Measurements from ENCODE around the gene SELENOS. TPM values are rescaled to one million over a fixed set of nuclear protein-coding genes. Genes with fewer than 3 reads are reported as not detected.

The SELENOS gene, protein sequence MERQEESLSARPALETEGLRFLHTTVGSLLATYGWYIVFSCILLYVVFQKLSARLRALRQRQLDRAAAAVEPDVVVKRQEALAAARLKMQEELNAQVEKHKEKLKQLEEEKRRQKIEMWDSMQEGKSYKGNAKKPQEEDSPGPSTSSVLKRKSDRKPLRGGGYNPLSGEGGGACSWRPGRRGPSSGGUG
- 89.5 TPM for polyA plus RNA-seq (2013, experiment 1 of 2)
- 95.2 TPM for polyA plus RNA-seq (2013, experiment 2 of 2)

DNA sequence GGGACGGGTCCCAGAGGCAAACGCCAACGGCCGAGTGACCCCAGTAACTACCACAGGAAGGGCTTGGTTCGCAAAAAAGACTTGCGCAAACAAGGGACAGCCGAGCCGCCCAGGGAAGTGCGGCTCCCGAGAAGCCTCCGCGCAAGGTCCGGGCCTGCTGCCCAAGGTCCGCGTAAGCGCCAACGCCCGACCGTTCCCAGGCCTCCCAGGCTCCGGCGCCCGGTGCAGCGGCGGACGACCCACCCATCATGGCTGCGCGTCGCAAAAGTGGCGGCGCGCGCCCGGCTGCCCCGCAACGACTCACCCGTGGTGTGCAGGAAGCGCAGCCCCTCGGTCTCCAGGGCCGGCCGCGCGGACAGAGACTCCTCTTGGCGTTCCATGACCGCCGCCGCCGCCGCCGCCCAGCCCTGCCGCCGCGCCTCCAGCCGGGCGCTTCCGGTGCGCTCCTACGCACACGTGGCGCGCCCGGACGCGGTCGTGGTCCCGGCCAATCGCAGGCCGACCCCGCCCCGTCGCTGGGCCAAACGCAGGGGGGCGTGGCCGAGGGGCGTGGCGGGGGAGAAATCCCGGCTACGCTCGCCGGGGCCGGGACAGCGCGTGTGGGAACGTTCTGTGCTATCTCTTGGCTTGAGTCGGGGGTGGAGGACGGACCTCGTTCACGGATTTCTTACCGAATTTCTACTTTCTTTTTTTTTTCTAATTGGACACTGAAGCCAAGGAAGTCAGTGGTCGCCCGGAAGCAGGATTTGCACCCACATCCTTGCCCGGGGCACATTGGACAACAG is at the start of gene SELENOS:
SELENOS (minus strand) TSS at position 448 of the 785 bp plus-strand sequence; CDS start at position 380, 68 bp downstream.
- Histone ChIP-seq H3K4me3 (ENCODE audit: insufficient read depth in 1 of 2, low read depth in 1 of 2, low read length in 2 of 2) (peak within 1 kb of the TSS; percentile 90 to 95), H4K91ac (ENCODE audit: low read length) (peak within 1 kb of the TSS; percentile 87), H2BK15ac (ENCODE audit: low read depth, poor library complexity, severe bottlenecking) (no peak within 1 kb of the TSS), H3K36me3 (ENCODE audit: control insufficient read depth in 1 of 2, insufficient read depth in 2 of 2, low read depth in 1 of 2, low read length in 2 of 2) (peaks cover 24 to 66% of the 10 kb centered on the region in 2 experiments), H3K79me1 (replicated peaks; ENCODE audit: low read length, poor library complexity, severe bottlenecking) (peaks cover 12% of the 10 kb centered on the region), H3K23ac (ENCODE audit: low read length in 2 of 2) (peak within 1 kb of the TSS in 1 of 2 experiments; percentile 96), H4K8ac (ENCODE audit: low read length) (peak within 1 kb of the TSS; percentile 75), H2AFZ (ENCODE audit: low read depth, low read length) (peak within 1 kb of the TSS; percentile 90), H2BK5ac (ENCODE audit: low read depth, low read length, poor library complexity, severe bottlenecking) (no peak within 1 kb of the TSS), H3K27ac (ENCODE audit: low read length, poor library complexity, severe bottlenecking) (peak within 1 kb of the TSS; percentile 60), H3K14ac (ENCODE audit: low read length in 2 of 2) (peak within 1 kb of the TSS in 1 of 2 experiments; percentile 96), H3K18ac (ENCODE audit: low read depth in 1 of 2, low read length in 2 of 2) (peak within 1 kb of the TSS; percentile 75 to 87), H2BK12ac (ENCODE audit: low read length in 2 of 2) (peak within 1 kb of the TSS in 1 of 2 experiments; percentile 90), H2AK5ac (ENCODE audit: low read length, severe bottlenecking) (no peak within 1 kb of the TSS), H2BK120ac (ENCODE audit: low read depth, low read length) (peak within 1 kb of the TSS; percentile 66), H3K27me3 (ENCODE audit: control insufficient read depth in 1 of 2, insufficient read depth in 1 of 2, low read length in 2 of 2) (no peaks in the 10 kb centered on the region), H3K4ac (ENCODE audit: low read depth in 1 of 2, low read length in 2 of 2) (peak within 1 kb of the TSS; percentile 74 to 75), H3K9me3 (ENCODE audit: control insufficient read depth, low read length) (no peaks in the 10 kb centered on the region), H3K4me1 (ENCODE audit: control insufficient read depth, insufficient read depth, low read depth, low read length) (peaks cover 7% of the 10 kb centered on the region), H3K9ac (ENCODE audit: low read length) (peak within 1 kb of the TSS; percentile 95), H3K4me2 (ENCODE audit: low read length, poor library complexity, severe bottlenecking) (peak within 1 kb of the TSS; percentile 71)
- 1% methylated on average over 75 of the region's 91 CpGs for WGBS
- DNase-seq, result peak; percentile 89

DNA sequence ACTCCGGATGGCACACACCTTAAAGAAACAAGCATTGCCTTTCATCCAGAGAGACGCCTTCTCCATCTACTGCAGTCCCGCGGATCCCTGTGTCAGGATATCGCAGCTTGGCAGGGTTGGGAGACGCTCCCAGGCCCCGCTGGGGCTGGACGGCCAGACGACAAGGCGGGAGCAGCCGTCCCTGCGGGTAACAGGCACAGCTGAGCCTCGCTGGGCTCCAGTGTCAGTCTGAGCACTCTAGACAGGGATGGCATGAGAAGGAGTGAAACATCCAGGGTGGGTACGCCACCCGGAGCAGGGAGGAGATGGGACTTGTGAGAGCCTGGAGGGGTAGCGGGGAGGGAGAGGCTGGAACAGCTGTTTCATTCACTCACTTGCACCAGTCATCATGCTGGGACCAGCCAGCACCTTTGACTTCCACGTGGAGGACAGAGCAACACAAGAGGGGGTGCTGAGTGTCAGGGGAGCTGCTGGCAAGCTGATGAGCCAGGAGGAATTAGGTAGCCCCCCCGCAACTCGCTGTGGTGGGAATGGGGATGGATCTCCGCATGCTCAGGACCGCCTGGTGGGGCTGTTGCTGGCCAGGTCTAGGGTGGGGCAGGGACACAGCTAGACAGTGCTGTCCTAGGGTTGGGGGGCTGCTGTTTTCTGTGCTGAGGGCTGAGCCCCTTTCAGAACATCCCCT is 49.3 kb upstream of the SELENOS start:
- H2BK120ac ChIP-seq (ENCODE audit: low read depth, low read length), result no peak overlapping the region
- H3K4me2 ChIP-seq (ENCODE audit: low read length, poor library complexity, severe bottlenecking), result no peak overlapping the region
- no peaks in the 10 kb centered on the region for H3K36me3 ChIP-seq (ENCODE audit: control insufficient read depth in 1 of 2, insufficient read depth in 2 of 2, low read depth in 1 of 2, low read length in 2 of 2)
- no peak overlapping the region for H3K9ac ChIP-seq (ENCODE audit: low read length)
- no peak overlapping the region for H2BK15ac ChIP-seq (ENCODE audit: low read depth, poor library complexity, severe bottlenecking)
- H3K23ac ChIP-seq (ENCODE audit: low read length in 2 of 2), result no peak overlapping the region
- no peaks in the 10 kb centered on the region for H3K9me3 ChIP-seq (ENCODE audit: control insufficient read depth, low read length)
- H3K4ac ChIP-seq (ENCODE audit: low read depth in 1 of 2, low read length in 2 of 2), result no peak overlapping the region
- no peaks in the 10 kb centered on the region for H3K79me1 ChIP-seq (replicated peaks; ENCODE audit: low read length, poor library complexity, severe bottlenecking)
- DNase-seq, result no peak
- no peak overlapping the region for H2BK5ac ChIP-seq (ENCODE audit: low read depth, low read length, poor library complexity, severe bottlenecking)
- no peak overlapping the region for H4K91ac ChIP-seq (ENCODE audit: low read length)
- H2AK5ac ChIP-seq (ENCODE audit: low read length, severe bottlenecking), result no peak overlapping the region
- no peak overlapping the region for H2AFZ ChIP-seq (ENCODE audit: low read depth, low read length)
- H3K4me3 ChIP-seq (ENCODE audit: insufficient read depth in 1 of 2, low read depth in 1 of 2, low read length in 2 of 2), result no peak overlapping the region
- no peak overlapping the region for H3K14ac ChIP-seq (ENCODE audit: low read length in 2 of 2)
- WGBS, result 84% methylated on average over 21 of the region's 21 CpGs
- H3K4me1 ChIP-seq (ENCODE audit: control insufficient read depth, insufficient read depth, low read depth, low read length), result no peaks in the 10 kb centered on the region
- peaks cover 15 to 32% of the 10 kb centered on the region in 2 experiments for H3K27me3 ChIP-seq (ENCODE audit: control insufficient read depth in 1 of 2, insufficient read depth in 1 of 2, low read length in 2 of 2)
- no peak overlapping the region for H4K8ac ChIP-seq (ENCODE audit: low read length)
- no peak overlapping the region for H3K27ac ChIP-seq (ENCODE audit: low read length, poor library complexity, severe bottlenecking)
- no peak overlapping the region for H3K18ac ChIP-seq (ENCODE audit: low read depth in 1 of 2, low read length in 2 of 2)
- H2BK12ac ChIP-seq (ENCODE audit: low read length in 2 of 2), result no peak overlapping the region

DNA sequence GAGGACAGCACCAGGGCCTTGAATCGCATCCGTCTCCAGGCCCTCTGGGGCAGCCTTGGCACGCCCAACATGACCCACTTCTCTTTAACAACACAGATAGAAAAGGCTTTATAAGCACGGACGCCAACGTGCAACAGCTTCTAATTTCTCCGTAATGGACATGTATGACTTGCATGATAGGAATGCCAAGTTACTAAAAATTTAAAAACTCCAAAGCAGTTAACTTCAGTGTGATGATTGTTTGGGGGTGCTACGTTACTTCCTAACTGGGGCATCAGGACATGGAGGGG is 48.7 kb upstream of the SELENOS start:
- no peaks in the 10 kb centered on the region for H3K79me1 ChIP-seq (replicated peaks; ENCODE audit: low read length, poor library complexity, severe bottlenecking)
- peaks cover 21 to 35% of the 10 kb centered on the region in 2 experiments for H3K27me3 ChIP-seq (ENCODE audit: control insufficient read depth in 1 of 2, insufficient read depth in 1 of 2, low read length in 2 of 2)
- no peak overlapping the region for H2AFZ ChIP-seq (ENCODE audit: low read depth, low read length)
- no peak overlapping the region for H2BK12ac ChIP-seq (ENCODE audit: low read length in 2 of 2)
- H4K91ac ChIP-seq (ENCODE audit: low read length), result no peak overlapping the region
- H2AK5ac ChIP-seq (ENCODE audit: low read length, severe bottlenecking), result no peak overlapping the region
- no peak overlapping the region for H3K14ac ChIP-seq (ENCODE audit: low read length in 2 of 2)
- H3K36me3 ChIP-seq (ENCODE audit: control insufficient read depth in 1 of 2, insufficient read depth in 2 of 2, low read depth in 1 of 2, low read length in 2 of 2), result no peaks in the 10 kb centered on the region
- H2BK5ac ChIP-seq (ENCODE audit: low read depth, low read length, poor library complexity, severe bottlenecking), result no peak overlapping the region
- DNase-seq, result no peak
- 85% methylated on average over 7 of the region's 8 CpGs for WGBS
- no peaks in the 10 kb centered on the region for H3K9me3 ChIP-seq (ENCODE audit: control insufficient read depth, low read length)
- no peak overlapping the region for H3K27ac ChIP-seq (ENCODE audit: low read length, poor library complexity, severe bottlenecking)
- no peak overlapping the region for H3K4me2 ChIP-seq (ENCODE audit: low read length, poor library complexity, severe bottlenecking)
- H3K4ac ChIP-seq (ENCODE audit: low read depth in 1 of 2, low read length in 2 of 2), result no peak overlapping the region
- H3K9ac ChIP-seq (ENCODE audit: low read length), result no peak overlapping the region
- no peak overlapping the region for H2BK120ac ChIP-seq (ENCODE audit: low read depth, low read length)
- H2BK15ac ChIP-seq (ENCODE audit: low read depth, poor library complexity, severe bottlenecking), result no peak overlapping the region
- H3K4me3 ChIP-seq (ENCODE audit: insufficient read depth in 1 of 2, low read depth in 1 of 2, low read length in 2 of 2), result no peak overlapping the region
- H3K23ac ChIP-seq (ENCODE audit: low read length in 2 of 2), result no peak overlapping the region
- H4K8ac ChIP-seq (ENCODE audit: low read length), result no peak overlapping the region
- no peaks in the 10 kb centered on the region for H3K4me1 ChIP-seq (ENCODE audit: control insufficient read depth, insufficient read depth, low read depth, low read length)
- no peak overlapping the region for H3K18ac ChIP-seq (ENCODE audit: low read depth in 1 of 2, low read length in 2 of 2)

Measured in mesenchymal stem cell (in vitro differentiated cells and primary cell).